NCI-H345 treated with DMSO at 0.1 percent for 48 hours (cell line): ENCODE results near the gene IL6ST.

Source experiments
- DNase-seq: peaks from one replicate; lab custom pipeline; 2025; ENCODE audit not compliant: unreplicated experiment; lab: John Stamatoyannopoulos, UW

The IL6ST gene

DNA sequence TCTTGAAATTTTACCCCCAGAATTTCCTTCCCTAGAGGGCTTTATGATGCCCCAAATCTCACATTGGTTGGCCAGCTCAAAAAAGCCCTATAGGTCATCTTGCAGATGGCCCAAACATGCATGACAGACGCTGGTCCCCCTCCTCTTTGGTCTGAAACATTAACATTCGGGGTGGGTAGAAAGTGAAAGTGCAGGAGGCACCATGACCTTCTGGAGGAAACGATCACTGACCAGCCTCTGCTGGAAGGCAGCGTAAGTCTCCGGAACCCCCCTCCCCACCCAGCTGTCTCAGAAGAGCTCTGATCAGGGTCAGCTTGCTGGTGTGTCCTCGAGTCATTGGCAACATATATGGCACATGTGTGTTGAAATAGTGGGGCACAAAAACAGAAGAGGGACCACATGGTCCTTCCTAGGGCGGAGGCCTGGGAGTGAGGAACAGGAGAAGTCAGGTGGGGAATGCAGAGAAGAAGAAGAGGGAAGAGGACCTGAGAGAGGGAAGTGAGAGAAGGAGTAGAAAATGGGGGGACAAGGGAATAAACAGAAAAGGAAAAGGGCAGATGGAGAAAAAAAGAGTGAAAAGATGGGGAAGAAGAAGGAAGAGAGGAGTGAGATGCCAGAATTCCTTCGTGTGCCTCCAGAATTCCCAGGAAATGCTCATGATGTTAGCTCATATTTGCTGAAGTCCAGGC, 97.4 kb downstream of the IL6ST start:
- no peak for DNase-seq

DNA sequence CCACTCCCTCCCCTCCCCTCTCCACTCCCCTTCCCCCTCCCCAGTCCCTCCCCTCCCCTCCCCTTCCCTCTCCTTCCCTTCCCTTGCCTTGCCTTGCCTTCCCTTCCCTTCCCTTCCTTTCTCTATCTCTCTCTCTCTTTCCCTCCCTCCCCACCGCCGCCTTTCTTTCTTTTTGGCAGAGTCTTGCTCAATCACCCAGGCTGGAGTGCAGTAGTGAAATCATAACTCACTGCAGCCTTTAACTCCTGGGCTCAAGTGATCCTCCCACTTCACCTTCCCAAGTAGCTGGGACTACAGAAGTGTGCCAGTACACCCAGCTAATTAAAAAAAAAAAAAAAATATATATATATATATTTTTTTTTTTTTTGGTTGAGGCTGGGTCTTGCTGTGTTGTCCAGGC, 98.1 kb downstream of the IL6ST start:
- no peak for DNase-seq

DNA sequence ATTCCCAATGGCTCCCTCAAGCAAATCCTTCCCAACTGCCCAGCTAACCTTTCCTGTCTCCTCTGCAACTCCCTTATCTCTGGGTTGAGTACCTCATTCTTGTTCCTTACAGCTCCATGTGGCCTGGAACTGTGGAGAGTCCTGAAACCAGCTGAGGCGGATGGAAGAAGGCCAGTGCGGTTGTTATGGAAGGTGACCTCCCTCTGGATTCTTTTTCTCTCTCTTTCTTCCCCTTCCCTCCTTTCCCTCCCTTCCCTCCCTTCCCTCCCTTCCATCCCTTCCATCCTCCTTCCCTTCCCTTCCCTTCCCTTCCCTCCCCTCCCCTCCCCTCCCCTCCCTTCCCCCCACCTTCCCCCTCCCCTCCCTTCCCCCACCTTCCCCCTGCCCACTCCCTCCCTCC, 98.5 kb downstream of the IL6ST start:
- no peak for DNase-seq

- no peak for DNase-seq
Observed at GRCh38 chr5:55895346-55895745, 99.4 kb downstream of the IL6ST start.

- no peak for DNase-seq
Observed at GRCh38 chr5:55894135-55894534, 100.6 kb downstream of the IL6ST start.

GRCh38 chr5:55892479-55892878, 102.3 kb downstream of the IL6ST start:
- no peak for DNase-seq

- no peak for DNase-seq
Observed at GRCh38 chr5:55888205-55888604, 106.6 kb downstream of the IL6ST start.

- no peak for DNase-seq
Observed at GRCh38 chr5:55885359-55885758, 109.4 kb downstream of the IL6ST start.
